Transverse colon (tissue), 3 donors: ENCODE data around the gene PIK3CB.

Experiments
- EP300 ChIP-seq: sonication (generic); formaldehyde crosslinking; IDR thresholded peaks from one replicate; pipeline ENCODE4 v1.6.1; 2017; ENCODE audit warnings: antibody characterized with exemption, low read depth
- POLR2A ChIP-seq: fragments of 450-650 bp; IDR thresholded peaks from one replicate; pipeline ENCODE4 v1.6.1; 2016; ENCODE audit warnings: antibody characterized with exemption, mild to moderate bottlenecking, moderate library complexity
- TF ChIP-seq, protein P1 (sequence below), 5 experiments: fragments of 200-600 bp in 3 of 5; fragments of 450-650 bp in 2 of 5; sonication (generic) in 3 of 5; IDR thresholded peaks; 1 replicate in 2 of 5; 2 replicates in 3 of 5; pipeline ENCODE4 v1.5.1; 2016 to 2017; ENCODE audit warnings: antibody characterized with exemption in 5 of 5, inconsistent platforms in 3 of 5, mild to moderate bottlenecking in 2 of 5, moderate library complexity in 1 of 5

DNA sequence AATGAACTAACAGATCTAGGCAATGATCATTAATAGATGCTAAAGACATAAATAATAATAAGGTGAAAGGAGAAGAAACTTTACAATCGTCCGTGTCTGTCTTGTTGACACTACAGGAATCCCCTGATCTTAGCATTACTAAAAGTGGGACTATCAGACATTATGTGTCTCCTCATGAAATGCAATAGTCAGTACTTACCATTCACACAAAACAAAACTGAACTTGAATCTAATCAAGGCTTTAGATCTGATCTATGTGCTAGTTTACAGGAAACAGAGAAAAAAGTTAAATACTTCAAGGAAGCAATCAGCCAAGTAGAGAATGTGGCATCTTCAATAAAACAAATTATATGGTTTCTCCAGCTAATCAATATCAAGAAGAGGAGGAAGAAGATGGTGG, 73.7 kb downstream of the PIK3CB start:
- TF ChIP-seq, protein P1, sequence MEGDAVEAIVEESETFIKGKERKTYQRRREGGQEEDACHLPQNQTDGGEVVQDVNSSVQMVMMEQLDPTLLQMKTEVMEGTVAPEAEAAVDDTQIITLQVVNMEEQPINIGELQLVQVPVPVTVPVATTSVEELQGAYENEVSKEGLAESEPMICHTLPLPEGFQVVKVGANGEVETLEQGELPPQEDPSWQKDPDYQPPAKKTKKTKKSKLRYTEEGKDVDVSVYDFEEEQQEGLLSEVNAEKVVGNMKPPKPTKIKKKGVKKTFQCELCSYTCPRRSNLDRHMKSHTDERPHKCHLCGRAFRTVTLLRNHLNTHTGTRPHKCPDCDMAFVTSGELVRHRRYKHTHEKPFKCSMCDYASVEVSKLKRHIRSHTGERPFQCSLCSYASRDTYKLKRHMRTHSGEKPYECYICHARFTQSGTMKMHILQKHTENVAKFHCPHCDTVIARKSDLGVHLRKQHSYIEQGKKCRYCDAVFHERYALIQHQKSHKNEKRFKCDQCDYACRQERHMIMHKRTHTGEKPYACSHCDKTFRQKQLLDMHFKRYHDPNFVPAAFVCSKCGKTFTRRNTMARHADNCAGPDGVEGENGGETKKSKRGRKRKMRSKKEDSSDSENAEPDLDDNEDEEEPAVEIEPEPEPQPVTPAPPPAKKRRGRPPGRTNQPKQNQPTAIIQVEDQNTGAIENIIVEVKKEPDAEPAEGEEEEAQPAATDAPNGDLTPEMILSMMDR (IDR thresholded peaks at IDR 0.05), result no peak
- no peak for TF ChIP-seq EP300
- no peak for TF ChIP-seq POLR2A
